Trophoblast cell (in vitro differentiated cells and primary cell): ENCODE data around the gene CIB2.

Source experiments
- DNase-seq, 2 donors: peaks; one replicate each; pipeline ENCODE4 v3.0.0-alpha.2; 2016
- H2AFZ ChIP-seq: 2 replicates; pipeline ENCODE4 v1.6.1; 2013; ENCODE audit warnings: low read length, moderate library complexity, mild to moderate bottlenecking; ENCODE audit not compliant: insufficient read depth, poor library complexity
- H2AK5ac ChIP-seq: 2 replicates; pipeline ENCODE4 v1.6.1; 2013; ENCODE audit warnings: mild to moderate bottlenecking, low read length
- H2BK120ac ChIP-seq: 2 replicates; pipeline ENCODE4 v1.6.1; 2013; ENCODE audit warnings: low read length, mild to moderate bottlenecking, moderate library complexity; ENCODE audit not compliant: insufficient read depth, poor library complexity
- H2BK12ac ChIP-seq: 2 replicates; pipeline ENCODE4 v1.6.1; 2013; ENCODE audit warnings: mild to moderate bottlenecking, low read length, moderate library complexity
- H2BK5ac ChIP-seq: 2 replicates; pipeline ENCODE4 v1.6.1; 2013; ENCODE audit warnings: low read length, low read depth, moderate library complexity, mild to moderate bottlenecking; ENCODE audit not compliant: poor library complexity
- H3K14ac ChIP-seq: 2 replicates; pipeline ENCODE4 v1.6.1; 2013; ENCODE audit warnings: mild to moderate bottlenecking, low read length
- H3K18ac ChIP-seq: 2 replicates; pipeline ENCODE4 v1.6.1; 2013; ENCODE audit warnings: mild to moderate bottlenecking, low read length
- H3K23ac ChIP-seq: 2 replicates; pipeline ENCODE4 v1.6.1; 2013; ENCODE audit warnings: low read length
- H3K27ac ChIP-seq: 2 replicates; pipeline ENCODE4 v1.5.1; 2013; ENCODE audit warnings: low read depth, mild to moderate bottlenecking, inconsistent platforms, low read length, moderate library complexity
- H3K27me3 ChIP-seq: 2 replicates; pipeline ENCODE4 v1.6.1; 2013; ENCODE audit warnings: inconsistent platforms, mild to moderate bottlenecking, low read length, moderate library complexity; ENCODE audit not compliant: insufficient read depth
- H3K36me3 ChIP-seq, 2 experiments: 1 replicate in 1 of 2; 2 replicates in 1 of 2; pipeline ENCODE4 v1.6.1; 2013; ENCODE audit warnings: low read length in 2 of 2, mild to moderate bottlenecking in 2 of 2, moderate library complexity in 1 of 2; ENCODE audit not compliant: insufficient read depth in 2 of 2, control insufficient read depth in 1 of 2
- H3K4ac ChIP-seq: 2 replicates; pipeline ENCODE4 v1.6.1; 2013; ENCODE audit warnings: low read depth, mild to moderate bottlenecking, low read length, moderate library complexity
- H3K4me1 ChIP-seq, 2 experiments: 1 replicate in 1 of 2; 2 replicates in 1 of 2; pipeline ENCODE4 v1.6.1; 2013; ENCODE audit warnings: low read length in 2 of 2, mild to moderate bottlenecking in 2 of 2, moderate library complexity in 1 of 2; ENCODE audit not compliant: insufficient read depth in 2 of 2, control insufficient read depth in 1 of 2
- H3K4me2 ChIP-seq: 2 replicates; pipeline ENCODE4 v1.6.1; 2013; ENCODE audit warnings: inconsistent platforms, mild to moderate bottlenecking, low read length, moderate library complexity
- H3K4me3 ChIP-seq: 2 replicates; pipeline ENCODE4 v1.5.1; 2013; ENCODE audit warnings: mild to moderate bottlenecking, low read depth, low read length, inconsistent platforms
- H3K79me1 ChIP-seq: one replicate; pipeline ENCODE4 v1.6.1; 2013; ENCODE audit warnings: low read length
- H3K79me2 ChIP-seq: 2 replicates; pipeline ENCODE4 v1.6.1; 2013; ENCODE audit warnings: low read length, mild to moderate bottlenecking; ENCODE audit not compliant: control insufficient read depth, insufficient read depth, poor library complexity
- H3K9ac ChIP-seq: 2 replicates; pipeline ENCODE4 v1.6.1; 2013; ENCODE audit warnings: mild to moderate bottlenecking, low read length
- H3K9me3 ChIP-seq: 2 replicates; pipeline ENCODE4 v1.6.1; 2013; ENCODE audit warnings: low read depth, mild to moderate bottlenecking, control low read depth, inconsistent platforms, low read length; ENCODE audit not compliant: insufficient read depth
- H4K12ac ChIP-seq: 2 replicates; pipeline ENCODE4 v1.6.1; 2013; ENCODE audit warnings: low read depth, mild to moderate bottlenecking, low read length, moderate library complexity
- H4K8ac ChIP-seq: 2 replicates; pipeline ENCODE4 v1.6.1; 2013; ENCODE audit warnings: low read depth, mild to moderate bottlenecking, low read length, moderate library complexity
- H4K91ac ChIP-seq: one replicate; pipeline ENCODE4 v1.6.1; 2013; ENCODE audit warnings: low read depth, mild to moderate bottlenecking, low read length, moderate library complexity
- WGBS: extraction: QIAGEN DNeasy Blood & Tissue Kit; methylation state at CpG from one replicate; pipeline ENCODE4 v1.1.7; 2013; ENCODE audit warnings: missing lambda C conversion rate; ENCODE audit not compliant: insufficient read length, insufficient coverage; ENCODE audit errors: extremely low coverage; 5-methylcytosine and 5-hydroxymethylcytosine counted together

Gene CIB2

DNA sequence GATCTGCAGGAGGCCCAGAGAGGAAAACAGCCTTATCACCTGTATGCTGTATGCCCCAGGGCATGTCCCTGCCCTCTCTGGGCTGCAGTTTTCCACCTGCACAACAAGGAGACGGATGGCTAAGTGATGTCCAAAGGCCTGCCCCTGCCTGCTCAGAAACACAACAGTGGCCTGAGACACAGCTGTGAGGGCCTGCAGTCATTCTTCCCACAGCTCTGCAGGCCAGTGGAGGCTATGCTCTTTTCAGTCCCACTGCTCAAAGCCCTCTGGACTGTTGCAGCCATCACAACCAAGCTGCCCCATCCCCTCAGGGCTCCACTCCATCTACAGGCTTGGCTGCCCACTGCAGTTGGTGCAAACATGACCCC is 48.5 kb downstream of the CIB2 start:
- Histone ChIP-seq H3K4me2 (no peak overlapping the region), H3K4me3 (no peak overlapping the region), H3K14ac (no peak overlapping the region), H2BK5ac (no peak overlapping the region), H3K27ac (no peak overlapping the region), H3K4ac (no peak overlapping the region), H4K12ac (no peak overlapping the region), H4K91ac (no peak overlapping the region), H3K9me3 (no peaks in the 10 kb centered on the region), H2AK5ac (no peak overlapping the region), H4K8ac (no peak overlapping the region), H2BK120ac (no peak overlapping the region), H2BK12ac (no peak overlapping the region), H2AFZ (no peak overlapping the region), H3K79me1 (peaks cover 2% of the 10 kb centered on the region), H3K79me2 (no peaks in the 10 kb centered on the region), H3K27me3 (no peaks in the 10 kb centered on the region), H3K4me1 (peaks cover 0 to 3% of the 10 kb centered on the region in 2 experiments), H3K36me3 (no peaks in the 10 kb centered on the region), H3K23ac (no peak overlapping the region), H3K9ac (no peak overlapping the region), H3K18ac (no peak overlapping the region)
- DNase-seq: no peak
- no CpG with 5 or more reads among the region's 1 CpG for WGBS

DNA sequence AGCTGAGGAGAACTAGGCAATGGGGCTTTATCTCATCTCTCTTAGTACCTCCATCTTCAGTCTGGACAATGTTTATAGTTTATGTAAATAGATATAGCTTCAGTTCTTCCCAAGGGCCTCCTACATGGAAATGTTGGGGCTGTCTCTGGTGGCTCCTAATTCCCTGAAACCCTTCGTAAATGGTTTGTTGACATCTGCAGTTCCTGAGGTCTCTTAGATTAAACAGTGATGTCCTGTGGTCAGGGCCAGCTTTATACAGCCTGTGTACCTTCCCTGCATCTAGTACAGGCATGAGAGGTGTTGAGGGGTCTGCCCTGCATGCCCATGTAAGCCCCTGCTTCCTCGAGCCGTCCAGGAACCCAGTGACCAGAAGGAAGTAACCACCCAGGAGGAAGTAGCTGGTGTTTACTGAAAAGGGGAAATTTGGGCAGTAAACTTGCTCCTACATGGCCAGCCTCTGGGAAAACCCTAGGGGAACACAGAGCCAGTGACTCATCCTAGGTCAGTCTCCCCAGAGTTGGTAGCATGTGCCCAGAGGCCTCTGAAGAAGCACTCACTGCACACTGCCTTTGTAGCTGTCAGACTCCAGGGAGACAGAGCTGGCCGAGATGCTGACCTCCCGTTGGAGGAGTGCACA is 49.0 kb downstream of the CIB2 start:
- no peak overlapping the region for H2BK5ac ChIP-seq
- DNase-seq: peak; percentile 35 to 54
- no peak overlapping the region for H2AK5ac ChIP-seq
- H3K23ac ChIP-seq: no peak overlapping the region
- WGBS: no CpG with 5 or more reads among the region's 5 CpGs
- peaks cover 4% of the 10 kb centered on the region for H3K79me1 ChIP-seq
- H3K36me3 ChIP-seq: no peaks in the 10 kb centered on the region
- no peak overlapping the region for H3K14ac ChIP-seq
- H3K4me2 ChIP-seq: no peak overlapping the region
- H2AFZ ChIP-seq: no peak overlapping the region
- no peak overlapping the region for H4K91ac ChIP-seq
- H3K27me3 ChIP-seq: no peaks in the 10 kb centered on the region
- H3K9me3 ChIP-seq: no peaks in the 10 kb centered on the region
- no peak overlapping the region for H4K12ac ChIP-seq
- H3K9ac ChIP-seq: no peak overlapping the region
- no peak overlapping the region for H3K4ac ChIP-seq
- H2BK120ac ChIP-seq: peak overlapping the region; percentile 34
- peaks cover 1% of the 10 kb centered on the region for H3K79me2 ChIP-seq
- no peak overlapping the region for H3K18ac ChIP-seq
- H3K4me3 ChIP-seq: no peak overlapping the region
- H4K8ac ChIP-seq: no peak overlapping the region
- peaks cover 0 to 3% of the 10 kb centered on the region in 2 experiments for H3K4me1 ChIP-seq
- peak overlapping the region; percentile 48 for H3K27ac ChIP-seq
- no peak overlapping the region for H2BK12ac ChIP-seq

GRCh38 chr15:78080088-78080460 is 51.2 kb downstream of the CIB2 start:
- Histone ChIP-seq H3K79me1 (peaks cover 13% of the 10 kb centered on the region), H3K4me3 (no peak overlapping the region), H3K9me3 (no peaks in the 10 kb centered on the region), H3K4me2 (no peak overlapping the region), H2BK120ac (no peak overlapping the region), H3K18ac (no peak overlapping the region), H4K91ac (no peak overlapping the region), H3K9ac (no peak overlapping the region), H2BK12ac (no peak overlapping the region), H4K8ac (no peak overlapping the region), H3K23ac (no peak overlapping the region), H3K4me1 (peaks cover 8 to 16% of the 10 kb centered on the region in 2 experiments), H3K79me2 (peaks cover 7% of the 10 kb centered on the region), H2BK5ac (no peak overlapping the region), H3K36me3 (no peaks in the 10 kb centered on the region), H3K27me3 (no peaks in the 10 kb centered on the region), H3K4ac (no peak overlapping the region), H4K12ac (no peak overlapping the region), H2AFZ (no peak overlapping the region), H3K14ac (no peak overlapping the region), H2AK5ac (no peak overlapping the region), H3K27ac (no peak overlapping the region)
- no peak for DNase-seq
- WGBS: no CpG with 5 or more reads among the region's 8 CpGs

DNA sequence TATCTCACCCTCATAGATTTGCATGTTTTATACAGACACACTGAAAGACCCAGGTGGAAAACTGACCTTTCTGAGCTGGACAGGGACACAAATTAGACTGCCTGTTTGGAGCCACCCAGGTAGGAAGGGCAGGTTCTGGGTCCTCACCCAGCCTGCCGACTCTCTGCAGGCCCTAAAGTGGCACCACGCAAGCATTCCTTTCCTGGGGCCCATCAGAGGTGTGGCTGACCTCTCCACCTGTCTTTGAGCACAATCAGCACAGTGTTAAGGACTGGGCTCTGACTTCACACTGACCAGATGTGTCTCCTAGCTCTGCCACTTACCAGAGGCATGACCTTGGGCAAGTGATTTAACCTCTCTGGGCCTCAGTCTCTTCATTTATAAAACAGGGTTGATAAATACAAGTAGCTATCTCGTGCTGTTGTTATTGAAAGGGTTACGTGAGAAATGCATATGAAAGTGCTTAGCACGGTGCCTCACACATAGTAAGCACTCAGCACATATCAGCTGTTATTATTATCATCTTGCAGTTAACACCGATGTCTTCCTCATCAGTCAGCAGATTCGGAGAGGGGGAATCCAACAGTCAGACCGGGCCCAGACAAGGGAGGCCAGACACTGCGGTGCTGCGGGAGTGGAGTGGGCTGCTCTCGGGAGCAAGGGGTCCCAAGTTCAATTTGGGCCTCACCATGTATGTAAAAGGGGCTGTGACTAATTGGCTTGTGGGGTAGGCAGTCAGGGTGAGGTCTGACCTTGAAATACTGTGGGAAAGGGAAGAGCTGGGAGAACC is 51.8 kb downstream of the CIB2 start:
- Histone ChIP-seq H3K23ac (no peak overlapping the region), H3K79me2 (peaks cover 7% of the 10 kb centered on the region), H4K8ac (no peak overlapping the region), H2BK5ac (no peak overlapping the region), H3K27me3 (no peaks in the 10 kb centered on the region), H3K4ac (no peak overlapping the region), H3K9ac (no peak overlapping the region), H4K91ac (no peak overlapping the region), H3K4me2 (no peak overlapping the region), H3K4me3 (no peak overlapping the region), H2AK5ac (no peak overlapping the region), H3K9me3 (no peaks in the 10 kb centered on the region), H3K27ac (no peak overlapping the region), H3K14ac (no peak overlapping the region), H3K36me3 (no peaks in the 10 kb centered on the region), H2BK12ac (no peak overlapping the region), H3K18ac (no peak overlapping the region), H2AFZ (no peak overlapping the region), H4K12ac (no peak overlapping the region), H3K4me1 (peaks cover 8 to 16% of the 10 kb centered on the region in 2 experiments), H3K79me1 (peaks cover 13% of the 10 kb centered on the region), H2BK120ac (no peak overlapping the region)
- DNase-seq: no peak
- no CpG with 5 or more reads among the region's 11 CpGs for WGBS
